GM11168 (cell line): ENCODE data around the gene KLB.
"Not testable (repeated sequence)": the region's sequence is repeated elsewhere in the genome, so short reads cannot be mapped to it uniquely, and the experiment has no call there.

Experiments
- in situ Hi-C: fragments of 300-500 bp; cut with MboI; formaldehyde crosslinking; loops from one replicate; pipeline ENCODE4 v1.12.0; 2022; ENCODE audit warnings: low sequenced_read_pairs; ENCODE audit not compliant: unreplicated experiment

Gene KLB

GRCh38 chr4:39406763-39407583 is at the start of gene KLB:
TSS of gene KLB (plus strand) at chr4:39406930. CDS start at chr4:39406950, 20 bp downstream.
- in situ Hi-C loops: no loop called here

GRCh38 chr4:39357002-39357401 is 49.7 kb upstream of the KLB start:
- in situ Hi-C loops: no loop called here

GRCh38 chr4:39360611-39361010 is 46.1 kb upstream of the KLB start:
- in situ Hi-C loops: not testable (repeated sequence)

- in situ Hi-C loops: no loop called here
Measured at GRCh38 chr4:39362827-39363226, 43.9 kb upstream of the KLB start.

- in situ Hi-C loops: no loop called here
Measured at GRCh38 chr4:39363773-39364393, 42.8 kb upstream of the KLB start.

GRCh38 chr4:39365360-39365759 is 41.4 kb upstream of the KLB start:
- in situ Hi-C loops: no loop called here

GRCh38 chr4:39365830-39366771 is 40.6 kb upstream of the KLB start, which contains the start of gene RFC1:
TSS of gene RFC1 (minus strand) at chr4:39366362. CDS start at chr4:39366241, 121 bp downstream.
- in situ Hi-C loops: no loop called here

- in situ Hi-C loops: no loop called here
Measured at GRCh38 chr4:39367166-39367565, 39.6 kb upstream of the KLB start.

- in situ Hi-C loops: no loop called here
Measured at GRCh38 chr4:39369301-39369700, 37.4 kb upstream of the KLB start.

- in situ Hi-C loops: not testable (repeated sequence)
Measured at GRCh38 chr4:39371209-39371608, 35.5 kb upstream of the KLB start.

GRCh38 chr4:39375478-39375877 is 31.3 kb upstream of the KLB start:
- in situ Hi-C loops: no loop called here

GRCh38 chr4:39383690-39384089 is 23.0 kb upstream of the KLB start:
- in situ Hi-C loops: no loop called here

- in situ Hi-C loops: no loop called here
Measured at GRCh38 chr4:39384563-39384962, 22.2 kb upstream of the KLB start.

- in situ Hi-C loops: no loop called here
Measured at GRCh38 chr4:39390603-39391002, 16.1 kb upstream of the KLB start.

GRCh38 chr4:39394706-39395105 is 12.0 kb upstream of the KLB start:
- in situ Hi-C loops: no loop called here

GRCh38 chr4:39401640-39402039 is 5.1 kb upstream of the KLB start:
- in situ Hi-C loops: not testable (repeated sequence)

- in situ Hi-C loops: no loop called here
Measured at GRCh38 chr4:39407584-39407885, 805 bp downstream of the KLB start.

GRCh38 chr4:39410415-39410814 is 3.7 kb downstream of the KLB start:
- in situ Hi-C loops: no loop called here

GRCh38 chr4:39411561-39411960 is 4.8 kb downstream of the KLB start:
- in situ Hi-C loops: not testable (repeated sequence)

GRCh38 chr4:39415678-39416283 is 9.1 kb downstream of the KLB start:
- in situ Hi-C loops: no loop called here
